Prostate gland (tissue), 2 donors: Measurements from ENCODE around the gene ENOX1. TPM values are rescaled to one million over a fixed set of nuclear protein-coding genes. Genes with fewer than 3 reads are reported as not detected.

ENCODE experiments used
- DNase-seq: peaks from one replicate; pipeline ENCODE4 v3.0.0-alpha.2; 2019; ENCODE audit warnings: low spot score
- H3K27ac ChIP-seq, 2 donors: fragments of 200-600 bp; sonication (generic); 2 replicates each; pipeline ENCODE4 v1.5.1; 2017 to 2019
- H3K27me3 ChIP-seq: fragments of 200-600 bp; sonication (generic); replicated peaks from 2 replicates; pipeline ENCODE4 v1.5.1; 2019; ENCODE audit not compliant: insufficient read depth
- H3K36me3 ChIP-seq, 2 donors: fragments of 200-600 bp; sonication (generic); 1 replicate in 1 of 2; 2 replicates in 1 of 2; pipeline versions ENCODE4 v1.5.1 to v1.8.1; 2017 to 2019
- H3K4me1 ChIP-seq: fragments of 200-600 bp; sonication (generic); replicated peaks from 2 replicates; pipeline ENCODE4 v1.5.1; 2019
- H3K4me3 ChIP-seq, 2 donors: fragments of 200-600 bp; sonication (generic); 2 replicates each; pipeline ENCODE4 v1.5.1; 2017 to 2019
- H3K9me3 ChIP-seq: fragments of 200-600 bp; sonication (generic); 2 replicates; pipeline ENCODE4 v1.5.1; 2017
- POLR2A ChIP-seq: fragments of 450-650 bp; IDR thresholded peaks from one replicate; pipeline ENCODE4 v1.6.1; 2016; ENCODE audit warnings: antibody characterized with exemption, mild to moderate bottlenecking
- POLR2AphosphoS5 ChIP-seq: sonication (generic); formaldehyde crosslinking; IDR thresholded peaks from one replicate; pipeline ENCODE4 v1.6.1; 2017; ENCODE audit warnings: antibody characterized with exemption
- WGBS: methylation state at CpG from one replicate; pipeline ENCODE4 v1.1.5; 2018; 5-methylcytosine and 5-hydroxymethylcytosine counted together
- intact Hi-C: fragments of 100-400 bp; cut with DNase I; formaldehyde crosslinking; loops from one replicate; pipeline ENCODE4 v1.14.2; 2022
- total RNA-seq, 2 donors: library from RNA; depleted of rRNA; stranded (reverse); fragments of >200 nt; gene quantifications; one replicate each; pipeline ENCODE4 v1.1.0, GENCODE V29; 2016
- TF ChIP-seq, protein P1 (sequence below), 4 experiments: fragments of 200-600 bp in 2 of 4; fragments of 450-650 bp in 2 of 4; sonication (generic) in 2 of 4; IDR thresholded peaks; 1 replicate in 3 of 4; 2 replicates in 1 of 4; pipeline ENCODE4 v1.5.1; 2016 to 2019; ENCODE audit warnings: antibody characterized with exemption in 4 of 4, mild to moderate bottlenecking in 2 of 4, moderate library complexity in 2 of 4

Gene ENOX1
- total RNA-seq, 2 donors from 2014 or later: 4.5 to 5.3 TPM

- Histone ChIP-seq H3K27me3 (no peaks in the 10 kb centered on the region), H3K4me3 (no peak overlapping the region), H3K27ac (no peak overlapping the region), H3K36me3 (no peaks in the 10 kb centered on the region), H3K4me1 (no peaks in the 10 kb centered on the region), H3K9me3 (no peaks in the 10 kb centered on the region)
- intact Hi-C loops: no loop called here
- WGBS: 32% methylated on average over 9 of the region's 9 CpGs
- TF ChIP-seq, protein P1, sequence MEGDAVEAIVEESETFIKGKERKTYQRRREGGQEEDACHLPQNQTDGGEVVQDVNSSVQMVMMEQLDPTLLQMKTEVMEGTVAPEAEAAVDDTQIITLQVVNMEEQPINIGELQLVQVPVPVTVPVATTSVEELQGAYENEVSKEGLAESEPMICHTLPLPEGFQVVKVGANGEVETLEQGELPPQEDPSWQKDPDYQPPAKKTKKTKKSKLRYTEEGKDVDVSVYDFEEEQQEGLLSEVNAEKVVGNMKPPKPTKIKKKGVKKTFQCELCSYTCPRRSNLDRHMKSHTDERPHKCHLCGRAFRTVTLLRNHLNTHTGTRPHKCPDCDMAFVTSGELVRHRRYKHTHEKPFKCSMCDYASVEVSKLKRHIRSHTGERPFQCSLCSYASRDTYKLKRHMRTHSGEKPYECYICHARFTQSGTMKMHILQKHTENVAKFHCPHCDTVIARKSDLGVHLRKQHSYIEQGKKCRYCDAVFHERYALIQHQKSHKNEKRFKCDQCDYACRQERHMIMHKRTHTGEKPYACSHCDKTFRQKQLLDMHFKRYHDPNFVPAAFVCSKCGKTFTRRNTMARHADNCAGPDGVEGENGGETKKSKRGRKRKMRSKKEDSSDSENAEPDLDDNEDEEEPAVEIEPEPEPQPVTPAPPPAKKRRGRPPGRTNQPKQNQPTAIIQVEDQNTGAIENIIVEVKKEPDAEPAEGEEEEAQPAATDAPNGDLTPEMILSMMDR (IDR thresholded peaks at IDR 0.05): no peak
- TF ChIP-seq POLR2A (no peak), POLR2AphosphoS5 (no peak)
- no peak for DNase-seq
Measured at GRCh38 chr13:43411741-43412140, 375.0 kb downstream of the ENOX1 start.

GRCh38 chr13:43411211-43411610, 375.6 kb downstream of the ENOX1 start:
- H3K36me3 ChIP-seq: no peaks in the 10 kb centered on the region
- 65% methylated on average over 2 of the region's 2 CpGs for WGBS
- no peaks in the 10 kb centered on the region for H3K9me3 ChIP-seq
- H3K27me3 ChIP-seq: no peaks in the 10 kb centered on the region
- TF ChIP-seq, protein P1 (IDR thresholded peaks at IDR 0.05): no peak
- no peak for TF ChIP-seq POLR2A
- TF ChIP-seq POLR2AphosphoS5: no peak
- H3K4me3 ChIP-seq: no peak overlapping the region
- no peaks in the 10 kb centered on the region for H3K4me1 ChIP-seq
- intact Hi-C loops: no loop called here
- no peak for DNase-seq
- no peak overlapping the region for H3K27ac ChIP-seq

DNA sequence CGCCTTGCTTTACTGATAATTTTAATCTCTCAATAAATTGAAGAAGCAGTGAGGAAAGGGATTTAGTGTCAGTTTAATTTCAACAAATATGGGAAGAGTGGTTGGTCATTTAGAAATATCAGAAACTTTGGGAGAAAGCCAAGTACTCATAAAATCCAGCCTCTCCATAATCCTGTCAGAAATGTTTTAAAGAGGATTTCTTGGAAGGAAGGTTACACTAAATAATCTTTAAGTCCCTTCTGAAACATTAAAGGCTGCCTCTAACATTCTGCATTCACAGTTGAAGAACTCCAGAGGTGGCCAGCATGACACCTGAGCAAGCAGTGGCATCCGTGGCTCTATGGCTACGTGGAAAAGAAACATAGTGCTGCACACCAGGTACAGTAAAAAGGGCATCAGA, 378.5 kb downstream of the ENOX1 start:
- intact Hi-C loops: no loop called here
- no peak overlapping the region for H3K27ac ChIP-seq
- no peaks in the 10 kb centered on the region for H3K36me3 ChIP-seq
- no peaks in the 10 kb centered on the region for H3K9me3 ChIP-seq
- WGBS: 15% methylated on average over 3 of the region's 3 CpGs
- TF ChIP-seq, protein P1 (IDR thresholded peaks at IDR 0.05): no peak
- no peak for TF ChIP-seq POLR2AphosphoS5
- no peak for TF ChIP-seq POLR2A
- no peak for DNase-seq
- H3K4me1 ChIP-seq: no peaks in the 10 kb centered on the region
- no peak overlapping the region for H3K4me3 ChIP-seq
- H3K27me3 ChIP-seq: no peaks in the 10 kb centered on the region

DNA sequence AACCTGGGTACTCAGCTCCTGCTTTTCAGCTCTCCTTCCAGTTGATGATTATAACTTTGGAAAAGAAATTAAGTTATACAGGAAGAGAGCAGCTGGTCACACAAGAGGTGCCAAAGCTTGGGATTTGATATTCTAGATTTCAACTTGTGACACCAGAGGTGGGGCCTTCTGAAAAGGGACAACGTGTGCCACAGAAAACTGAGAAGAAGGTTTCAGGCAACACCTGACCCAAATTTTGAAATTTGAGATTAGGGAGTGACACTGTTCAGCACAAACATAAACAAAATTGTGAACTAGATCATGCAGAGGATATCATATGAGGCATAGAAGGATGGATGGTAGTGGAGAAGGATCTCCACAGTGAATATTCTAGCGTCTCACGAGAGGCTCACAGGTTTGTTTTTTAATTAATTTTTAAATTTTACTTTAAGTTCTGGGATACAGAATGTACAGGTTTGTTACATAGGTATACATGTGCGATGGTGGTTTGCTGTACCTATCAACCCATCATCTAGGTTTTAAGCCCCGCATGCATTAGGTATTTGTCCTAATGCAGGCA, 379.7 kb downstream of the ENOX1 start:
- 79% methylated on average over 5 of the region's 5 CpGs for WGBS
- no peaks in the 10 kb centered on the region for H3K9me3 ChIP-seq
- no peak for DNase-seq

DNA sequence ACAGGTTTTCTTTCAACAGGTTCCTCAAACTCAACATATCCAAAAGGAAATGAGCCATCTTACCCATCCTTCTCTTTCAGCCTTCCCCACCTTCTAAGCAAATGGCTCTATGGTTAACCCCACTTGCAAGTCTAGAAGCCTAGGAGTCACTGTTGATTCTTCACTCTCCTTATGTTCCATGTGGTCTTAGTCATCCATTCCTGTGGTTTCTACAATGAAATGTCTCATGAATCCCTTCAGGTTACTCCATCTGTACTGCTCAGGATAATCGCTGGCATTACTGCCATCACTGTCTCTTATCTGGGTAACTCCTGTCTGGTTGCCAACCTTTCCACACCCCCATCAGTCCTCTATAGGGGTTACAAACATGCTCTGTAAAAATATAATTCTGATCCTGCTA, 381.3 kb downstream of the ENOX1 start:
- H3K9me3 ChIP-seq: no peaks in the 10 kb centered on the region
- WGBS: 96% methylated on average over 1 of the region's 1 CpG
- H3K36me3 ChIP-seq: no peaks in the 10 kb centered on the region
- no peak overlapping the region for H3K4me3 ChIP-seq
- no peak for TF ChIP-seq POLR2AphosphoS5
- TF ChIP-seq, protein P1 (IDR thresholded peaks at IDR 0.05): no peak
- TF ChIP-seq POLR2A: no peak
- intact Hi-C loops: no loop called here
- H3K27me3 ChIP-seq: no peaks in the 10 kb centered on the region
- no peak for DNase-seq
- no peak overlapping the region for H3K27ac ChIP-seq
- H3K4me1 ChIP-seq: peaks cover 2% of the 10 kb centered on the region

More for the DNA sequence above, 379.7 kb downstream of the ENOX1 start:
- Histone ChIP-seq H3K27me3 (no peaks in the 10 kb centered on the region), H3K4me1 (peaks cover 2% of the 10 kb centered on the region), H3K4me3 (no peak overlapping the region), H3K27ac (no peak overlapping the region), H3K36me3 (no peaks in the 10 kb centered on the region)
- intact Hi-C loops: no loop called here
- TF ChIP-seq, protein P1 (IDR thresholded peaks at IDR 0.05): no peak
- TF ChIP-seq POLR2A (no peak), POLR2AphosphoS5 (no peak)
